ENCODE measurements around the gene BAG1.

BAG1 gene

GRCh38 chr9:33245341-33245740 lies 19.2 kb downstream of the BAG1 start:
- in situ Hi-C loops (cut with HindIII; ENCODE audit: low sequenced_read_pairs), result no loop called here

- in situ Hi-C loops (cut with HindIII; ENCODE audit: low sequenced_read_pairs), result no loop called here
Observed at GRCh38 chr9:33244137-33244784, 20.2 kb downstream of the BAG1 start.

GRCh38 chr9:33242609-33243134 lies 21.8 kb downstream of the BAG1 start:
- in situ Hi-C loops (cut with HindIII; ENCODE audit: low sequenced_read_pairs), result no loop called here

- in situ Hi-C loops (cut with HindIII; ENCODE audit: low sequenced_read_pairs), result no loop called here
Observed at GRCh38 chr9:33241298-33241697, 23.2 kb downstream of the BAG1 start.

GRCh38 chr9:33239921-33240320 lies 24.6 kb downstream of the BAG1 start, which contains the start of gene SPINK4:
Gene SPINK4, plus strand, starts transcription at chr9:33240167. Its CDS starts 42 bp downstream, at chr9:33240209.
- in situ Hi-C loops (cut with HindIII; ENCODE audit: low sequenced_read_pairs), result no loop called here

- in situ Hi-C loops (cut with HindIII; ENCODE audit: low sequenced_read_pairs), result no loop called here
Observed at GRCh38 chr9:33236571-33236970, 27.9 kb downstream of the BAG1 start.

- in situ Hi-C loops (cut with HindIII; ENCODE audit: low sequenced_read_pairs), result no loop called here
Observed at GRCh38 chr9:33234511-33235467, 29.7 kb downstream of the BAG1 start.

- in situ Hi-C loops (cut with HindIII; ENCODE audit: low sequenced_read_pairs), result no loop called here
Observed at GRCh38 chr9:33233626-33234342, 30.7 kb downstream of the BAG1 start.

GRCh38 chr9:33232815-33233214 lies 31.7 kb downstream of the BAG1 start:
- in situ Hi-C loops (cut with HindIII; ENCODE audit: low sequenced_read_pairs), result no loop called here

GRCh38 chr9:33231623-33231942 lies 32.9 kb downstream of the BAG1 start:
- in situ Hi-C loops (cut with HindIII; ENCODE audit: low sequenced_read_pairs), result no loop called here

GRCh38 chr9:33230756-33231622 lies 33.5 kb downstream of the BAG1 start:
- in situ Hi-C loops (cut with HindIII; ENCODE audit: low sequenced_read_pairs), result no loop called here

GRCh38 chr9:33229359-33230114 lies 35.0 kb downstream of the BAG1 start:
- in situ Hi-C loops (cut with HindIII; ENCODE audit: low sequenced_read_pairs), result loop anchor here (5.0 kb wide), 1 partner anchor 152 kb away; the partner anchor contains the start of gene SMU1

GRCh38 chr9:33228606-33229005 lies 35.9 kb downstream of the BAG1 start:
- in situ Hi-C loops (cut with HindIII; ENCODE audit: low sequenced_read_pairs), result loop anchor here (5.0 kb wide), 1 partner anchor 151 kb away; the partner anchor contains the start of gene SMU1

GRCh38 chr9:33227741-33228140 lies 36.8 kb downstream of the BAG1 start:
- in situ Hi-C loops (cut with HindIII; ENCODE audit: low sequenced_read_pairs), result loop anchor here (5.0 kb wide), 1 partner anchor 150 kb away; the partner anchor contains the start of gene SMU1

GRCh38 chr9:33227008-33227398 lies 37.5 kb downstream of the BAG1 start:
- in situ Hi-C loops (cut with HindIII; ENCODE audit: low sequenced_read_pairs), result loop anchor here (5.0 kb wide), 1 partner anchor 150 kb away; the partner anchor contains the start of gene SMU1

- in situ Hi-C loops (cut with HindIII; ENCODE audit: low sequenced_read_pairs), result loop anchor here (5.0 kb wide), 1 partner anchor 148 kb away; the partner anchor contains the start of gene SMU1
Observed at GRCh38 chr9:33225319-33226147, 39.0 kb downstream of the BAG1 start.

GRCh38 chr9:33223696-33224095 lies 40.8 kb downstream of the BAG1 start:
- in situ Hi-C loops (cut with HindIII; ENCODE audit: low sequenced_read_pairs), result loop anchor here (5.0 kb wide), 1 partner anchor 51 kb away; no protein-coding TSS in a partner anchor

GRCh38 chr9:33222031-33222430 lies 42.5 kb downstream of the BAG1 start:
- in situ Hi-C loops (cut with HindIII; ENCODE audit: low sequenced_read_pairs), result loop anchor here (5.0 kb wide), 1 partner anchor 50 kb away; no protein-coding TSS in a partner anchor

Measured in endothelial cell of hepatic sinusoid (primary cell).